ENCODE measurements around the gene ODAD2.
"Not testable (repeated sequence)": the region's sequence is repeated elsewhere in the genome, so short reads cannot be mapped to it uniquely, and the experiment has no call there.

Gene ODAD2

GRCh38 chr10:27986821-27987220, 12.1 kb downstream of the ODAD2 start:
- no peak for TF ChIP-seq CTCF (IDR thresholded peaks at IDR 0.05; ENCODE audit: insufficient read depth, low read length, poor library complexity, severe bottlenecking)
- Histone ChIP-seq H3K36me3 (ENCODE audit: control insufficient read depth, insufficient read depth, low read length) (no peaks in the 10 kb centered on the region), H3K27me3 (replicated peaks; ENCODE audit: control insufficient read depth, insufficient read depth, low read length) (no peaks in the 10 kb centered on the region), H3K4me3 (replicated peaks; ENCODE audit: low read depth, low read length) (no peak overlapping the region)
- no peak for DNase-seq (ENCODE audit: extremely low read depth, insufficient read length)

- no peaks in the 10 kb centered on the region for H3K36me3 ChIP-seq (ENCODE audit: control insufficient read depth, insufficient read depth, low read length)
- H3K27me3 ChIP-seq (replicated peaks; ENCODE audit: control insufficient read depth, insufficient read depth, low read length): no peaks in the 10 kb centered on the region
- no peak overlapping the region for H3K4me3 ChIP-seq (replicated peaks; ENCODE audit: low read depth, low read length)
- no peak for DNase-seq (ENCODE audit: extremely low read depth, insufficient read length)
- TF ChIP-seq CTCF (IDR thresholded peaks at IDR 0.05; ENCODE audit: insufficient read depth, low read length, poor library complexity, severe bottlenecking): no peak
Observed at GRCh38 chr10:27982875-27983543, 15.9 kb downstream of the ODAD2 start.

GRCh38 chr10:27981744-27982143, 17.1 kb downstream of the ODAD2 start:
- no peak for TF ChIP-seq CTCF (IDR thresholded peaks at IDR 0.05; ENCODE audit: insufficient read depth, low read length, poor library complexity, severe bottlenecking)
- Histone ChIP-seq H3K27me3 (replicated peaks; ENCODE audit: control insufficient read depth, insufficient read depth, low read length) (no peaks in the 10 kb centered on the region), H3K4me3 (replicated peaks; ENCODE audit: low read depth, low read length) (no peak overlapping the region), H3K36me3 (ENCODE audit: control insufficient read depth, insufficient read depth, low read length) (no peaks in the 10 kb centered on the region)
- no peak for DNase-seq (ENCODE audit: extremely low read depth, insufficient read length)

GRCh38 chr10:27970795-27971194, 28.1 kb downstream of the ODAD2 start:
- H3K27me3 ChIP-seq (replicated peaks; ENCODE audit: control insufficient read depth, insufficient read depth, low read length); H3K4me3 ChIP-seq (replicated peaks; ENCODE audit: low read depth, low read length); H3K36me3 ChIP-seq (ENCODE audit: control insufficient read depth, insufficient read depth, low read length); DNase-seq (ENCODE audit: extremely low read depth, insufficient read length): not testable (repeated sequence)

- H3K36me3 ChIP-seq (ENCODE audit: control insufficient read depth, insufficient read depth, low read length); H3K4me3 ChIP-seq (replicated peaks; ENCODE audit: low read depth, low read length); DNase-seq (ENCODE audit: extremely low read depth, insufficient read length); H3K27me3 ChIP-seq (replicated peaks; ENCODE audit: control insufficient read depth, insufficient read depth, low read length): not testable (repeated sequence)
Observed at GRCh38 chr10:27969931-27970330, 28.9 kb downstream of the ODAD2 start.

GRCh38 chr10:27959093-27959715, 39.7 kb downstream of the ODAD2 start:
- Histone ChIP-seq H3K27me3 (replicated peaks; ENCODE audit: control insufficient read depth, insufficient read depth, low read length) (no peaks in the 10 kb centered on the region), H3K36me3 (ENCODE audit: control insufficient read depth, insufficient read depth, low read length) (no peaks in the 10 kb centered on the region), H3K4me3 (replicated peaks; ENCODE audit: low read depth, low read length) (no peak overlapping the region)
- TF ChIP-seq CTCF (IDR thresholded peaks at IDR 0.05; ENCODE audit: insufficient read depth, low read length, poor library complexity, severe bottlenecking): no peak
- no peak for DNase-seq (ENCODE audit: extremely low read depth, insufficient read length)

- DNase-seq (ENCODE audit: extremely low read depth, insufficient read length); H3K36me3 ChIP-seq (ENCODE audit: control insufficient read depth, insufficient read depth, low read length); H3K27me3 ChIP-seq (replicated peaks; ENCODE audit: control insufficient read depth, insufficient read depth, low read length); H3K4me3 ChIP-seq (replicated peaks; ENCODE audit: low read depth, low read length): not testable (repeated sequence)
Observed at GRCh38 chr10:27958383-27958782, 40.5 kb downstream of the ODAD2 start.

Data from GM06990 (cell line).